ENCODE measurements around the gene USF3.

The USF3 gene

DNA sequence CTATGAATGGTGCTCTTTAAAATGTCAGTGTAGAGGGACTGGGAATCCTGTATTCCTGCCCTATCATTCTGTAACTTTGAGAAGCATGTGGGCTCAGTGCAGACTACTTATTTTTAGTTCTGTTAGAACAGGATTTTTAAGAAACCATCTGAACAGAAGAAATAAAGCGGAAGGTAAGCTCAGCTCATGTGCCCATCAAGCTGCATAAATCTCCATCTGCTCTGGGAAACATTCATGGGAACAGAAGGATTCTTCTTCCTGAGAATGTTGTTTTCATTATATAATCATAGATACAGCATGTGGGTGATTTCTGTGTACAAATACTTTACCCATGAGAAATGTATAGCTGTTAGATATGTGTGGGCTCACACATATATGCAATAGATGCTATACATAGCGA lies 94.2 kb downstream of the USF3 start:
- Histone ChIP-seq H3K9me3 (ENCODE audit: control insufficient read depth, low read length) (no peaks in the 10 kb centered on the region), H3K27me3 (replicated peaks; ENCODE audit: control insufficient read depth, insufficient read depth, low read length) (peaks cover 6% of the 10 kb centered on the region), H3K4me1 (ENCODE audit: control insufficient read depth, insufficient read depth, low read length) (peaks cover 4% of the 10 kb centered on the region)

DNA sequence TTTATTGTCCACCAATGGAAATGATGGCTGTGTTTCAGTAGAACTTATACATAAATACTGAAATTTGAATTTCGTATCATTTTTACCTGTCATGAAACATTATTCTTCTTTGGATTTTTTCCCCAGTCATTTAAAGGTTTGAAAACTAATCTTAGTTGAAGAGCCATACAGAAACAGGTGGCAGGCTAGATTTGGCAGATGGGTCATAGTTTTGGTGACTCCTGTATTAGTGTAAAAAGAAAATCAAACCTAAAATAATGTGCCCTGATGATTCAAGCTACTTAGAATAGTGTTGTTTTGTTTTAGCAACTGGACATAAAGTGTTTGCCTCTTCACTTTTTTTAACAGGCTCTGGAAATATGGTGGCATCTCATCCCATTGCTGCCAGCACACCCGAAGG lies 95.2 kb downstream of the USF3 start:
- H3K9ac ChIP-seq (ENCODE audit: low read length) = no peak overlapping the region
- peaks cover 5% of the 10 kb centered on the region for H3K27me3 ChIP-seq (replicated peaks; ENCODE audit: control insufficient read depth, insufficient read depth, low read length)
- no peaks in the 10 kb centered on the region for H3K36me3 ChIP-seq (ENCODE audit: control insufficient read depth, insufficient read depth, low read length, severe bottlenecking)
- H3K9me3 ChIP-seq (ENCODE audit: control insufficient read depth, low read length) = no peaks in the 10 kb centered on the region
- H3K4me1 ChIP-seq (ENCODE audit: control insufficient read depth, insufficient read depth, low read length) = peaks cover 4% of the 10 kb centered on the region
- no peak overlapping the region for H3K4me3 ChIP-seq (ENCODE audit: low read length)
- no peak for DNase-seq (ENCODE audit: low read depth)

More for the DNA sequence above, 94.2 kb downstream of the USF3 start:
- Histone ChIP-seq H3K4me3 (ENCODE audit: low read length) (no peak overlapping the region), H3K9ac (ENCODE audit: low read length) (no peak overlapping the region), H3K36me3 (ENCODE audit: control insufficient read depth, insufficient read depth, low read length, severe bottlenecking) (no peaks in the 10 kb centered on the region)
- no peak for DNase-seq (ENCODE audit: low read depth)

DNA sequence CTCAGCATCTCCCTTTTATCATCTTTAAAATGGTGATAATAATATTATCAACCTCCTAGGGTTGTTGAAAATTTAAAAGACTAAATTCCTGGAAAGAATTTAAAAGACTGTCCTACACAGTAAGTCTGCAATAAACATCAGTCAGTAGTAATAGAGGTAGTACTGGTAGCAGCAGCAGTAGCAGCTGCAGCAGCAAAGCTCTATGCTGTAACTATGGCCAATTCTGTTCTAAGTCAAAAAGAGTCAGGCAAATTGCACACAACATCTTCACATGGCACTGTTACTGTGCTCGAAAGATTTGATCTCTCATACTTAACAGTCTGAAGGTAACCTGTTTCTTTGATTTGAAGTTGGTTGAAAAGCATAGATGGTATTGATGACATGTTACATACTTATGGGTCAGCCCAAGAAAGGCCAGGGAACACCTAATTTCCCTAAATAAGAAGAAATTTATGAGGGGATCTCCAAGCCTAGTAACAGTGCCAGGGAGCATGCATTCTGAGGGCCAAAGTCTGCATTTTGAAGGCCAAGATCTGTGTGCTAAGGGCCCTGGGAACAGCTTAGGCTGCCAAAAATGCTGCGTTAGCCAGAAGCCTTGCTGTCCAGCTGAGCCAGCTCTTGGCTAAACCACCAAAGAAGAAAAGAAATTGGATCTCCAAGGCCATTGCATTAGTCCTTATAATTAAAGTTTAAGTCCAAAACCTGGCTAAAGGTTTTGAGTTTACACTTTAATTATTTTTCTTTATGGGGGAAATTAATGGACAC lies 95.8 kb downstream of the USF3 start:
- Histone ChIP-seq H3K4me3 (ENCODE audit: low read length) (no peak overlapping the region), H3K36me3 (ENCODE audit: control insufficient read depth, insufficient read depth, low read length, severe bottlenecking) (no peaks in the 10 kb centered on the region), H3K4me1 (ENCODE audit: control insufficient read depth, insufficient read depth, low read length) (peaks cover 4% of the 10 kb centered on the region), H3K9ac (ENCODE audit: low read length) (no peak overlapping the region), H3K9me3 (ENCODE audit: control insufficient read depth, low read length) (no peaks in the 10 kb centered on the region), H3K27me3 (replicated peaks; ENCODE audit: control insufficient read depth, insufficient read depth, low read length) (peaks cover 5% of the 10 kb centered on the region)
- no peak for DNase-seq (ENCODE audit: low read depth)
